HG02884 (cell line): ENCODE measurements around the gene NLRP4.
"Not testable (repeated sequence)": the region's sequence is repeated elsewhere in the genome, so short reads cannot be mapped to it uniquely, and the experiment has no call there.

Experiments used
- ATAC-seq: cut with Tn5 transposase; IDR thresholded peaks from one replicate; pipeline ENCODE4 v1.9.1; 2021; ENCODE audit warnings: mild to moderate bottlenecking, moderate library complexity; ENCODE audit not compliant: unreplicated experiment

The NLRP4 gene

GRCh38 chr19:55870736-55871135, 34.4 kb downstream of the NLRP4 start:
- no peak for ATAC-seq

- ATAC-seq: no peak
These were observed 40.9 kb downstream of the NLRP4 start for GRCh38 chr19:55877211-55877610.

GRCh38 chr19:55882626-55883025, 46.3 kb downstream of the NLRP4 start:
- ATAC-seq: no peak

- no peak for ATAC-seq
These were observed 62.6 kb downstream of the NLRP4 start for GRCh38 chr19:55898911-55899310.

- ATAC-seq: no peak
These were observed 65.2 kb downstream of the NLRP4 start for GRCh38 chr19:55901369-55902079.

- ATAC-seq: no peak
These were observed 65.9 kb downstream of the NLRP4 start for GRCh38 chr19:55902080-55902751.

GRCh38 chr19:55907286-55907685, 70.9 kb downstream of the NLRP4 start:
- ATAC-seq: no peak

GRCh38 chr19:55907746-55908145, 71.4 kb downstream of the NLRP4 start:
- ATAC-seq: no peak

- no peak for ATAC-seq
These were observed 73.5 kb downstream of the NLRP4 start for GRCh38 chr19:55909801-55910200.

GRCh38 chr19:55912916-55913315, 76.6 kb downstream of the NLRP4 start:
- ATAC-seq: no peak

GRCh38 chr19:55913643-55914268, 77.4 kb downstream of the NLRP4 start:
- no peak for ATAC-seq

GRCh38 chr19:55923556-55923955, 87.2 kb downstream of the NLRP4 start:
- no peak for ATAC-seq

GRCh38 chr19:55927991-55928390, 91.7 kb downstream of the NLRP4 start:
- ATAC-seq: no peak

- not testable (repeated sequence) for ATAC-seq
These were observed 92.9 kb downstream of the NLRP4 start for GRCh38 chr19:55929258-55929657.

- no peak for ATAC-seq
These were observed 94.7 kb downstream of the NLRP4 start for GRCh38 chr19:55930996-55931515.
